ENCODE data around the gene ADCY5. TPM values are rescaled to one million over a fixed set of nuclear protein-coding genes. Genes with fewer than 3 reads are reported as not detected.

Gene ADCY5
- total RNA-seq, 1 experiment from 2014 or later: 0.49 TPM

- TF ChIP-seq SRF (IDR thresholded peaks at IDR 0.05; ENCODE audit: low read depth) (no peak), CBX3 (IDR thresholded peaks at IDR 0.05; ENCODE audit: low read depth) (no peak), YY1 (IDR thresholded peaks at IDR 0.05; ENCODE audit: extremely low read depth, insufficient replicate concordance, low read depth, low read length) (no peak), SIN3A (IDR thresholded peaks at IDR 0.05; ENCODE audit: low read depth) (no peak), JUND (IDR thresholded peaks at IDR 0.05) (no peak), ZFX (IDR thresholded peaks at IDR 0.05) (no peak), ZNF274 (IDR thresholded peaks at IDR 0.05; ENCODE audit: low read depth, low read length) (no peak), FOSL1 (IDR thresholded peaks at IDR 0.05; ENCODE audit: low read depth) (no peak), POLR2AphosphoS5 (IDR thresholded peaks at IDR 0.05; ENCODE audit: low read depth, low read length) (no peak)
- TF ChIP-seq, protein P1, sequence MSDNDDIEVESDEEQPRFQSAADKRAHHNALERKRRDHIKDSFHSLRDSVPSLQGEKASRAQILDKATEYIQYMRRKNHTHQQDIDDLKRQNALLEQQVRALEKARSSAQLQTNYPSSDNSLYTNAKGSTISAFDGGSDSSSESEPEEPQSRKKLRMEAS (IDR thresholded peaks at IDR 0.05): no peak
Measured at GRCh38 chr3:123325766-123326256, 123.1 kb downstream of the ADCY5 start (continued).

DNA sequence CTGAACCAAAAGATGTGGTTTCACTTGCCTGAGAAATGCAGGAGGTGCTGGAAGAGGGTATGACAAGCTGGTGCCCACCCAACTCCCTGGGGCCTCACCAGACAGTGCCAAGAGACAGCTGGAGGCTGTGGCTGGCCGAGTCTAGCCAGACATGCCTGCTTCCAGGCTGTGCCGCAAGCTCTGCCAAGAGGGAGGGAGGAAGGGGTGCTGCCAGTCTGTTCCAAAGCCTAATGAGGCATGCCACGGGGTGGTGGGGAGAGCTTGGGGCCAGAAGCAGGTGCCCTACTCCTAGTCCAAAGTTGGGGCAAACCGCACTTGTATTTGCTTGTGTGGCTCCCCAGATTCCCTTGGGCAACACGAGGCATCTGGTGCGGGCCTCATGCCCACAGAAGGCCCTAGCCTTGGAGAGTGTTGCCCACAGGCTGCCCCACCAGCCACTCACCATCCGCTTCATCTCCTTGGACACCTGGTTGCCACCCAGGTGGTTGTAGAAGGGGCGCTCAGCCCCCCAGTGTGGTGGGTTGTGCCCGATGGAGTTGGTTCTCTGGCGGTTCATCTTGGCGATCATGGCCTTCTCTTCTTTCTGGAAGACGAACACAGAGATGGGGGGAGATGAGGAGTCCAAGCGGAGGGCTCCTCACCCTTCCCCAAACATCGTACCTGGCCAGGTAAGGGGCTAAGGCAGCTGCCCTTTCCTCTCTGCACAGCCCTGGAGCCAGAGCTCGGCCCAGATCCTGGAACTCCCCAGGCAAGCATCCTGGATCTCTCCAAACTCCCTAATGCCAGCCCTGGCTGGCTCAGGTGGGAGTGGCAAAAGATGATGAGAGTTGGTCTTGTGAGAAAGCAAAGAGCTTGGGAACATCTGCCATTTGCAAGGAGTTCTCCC lies 123.8 kb downstream of the ADCY5 start:
- Histone ChIP-seq H4K20me1 (ENCODE audit: insufficient read depth) (no peaks in the 10 kb centered on the region), H3K36me3 (ENCODE audit: control insufficient read depth in 1 of 2, insufficient read depth in 2 of 2, low read length in 2 of 2) (no peaks in the 10 kb centered on the region), H3K27ac (ENCODE audit: low read depth, low read length) (no peak overlapping the region), H3K79me2 (ENCODE audit: insufficient read depth, low read length) (no peaks in the 10 kb centered on the region), H3K4me1 (ENCODE audit: control insufficient read depth in 1 of 2, insufficient read depth in 2 of 2, low read length in 2 of 2) (no peaks in the 10 kb centered on the region), H3K4me2 (ENCODE audit: low read length) (no peak overlapping the region), H3K9ac (ENCODE audit: low read length) (no peak overlapping the region), H3K27me3 (ENCODE audit: insufficient read depth, low read length) (peaks cover 10% of the 10 kb centered on the region; the same call in 1 of the 2 replicates), H3K9me2 (ENCODE audit: insufficient read depth) (no peaks in the 10 kb centered on the region), H3K9me3 (ENCODE audit: control insufficient read depth in 1 of 2, insufficient read depth in 1 of 2, low read depth in 1 of 2, low read length in 2 of 2) (no peaks in the 10 kb centered on the region), H3K4me3 (replicated peaks in 1 of 2; ENCODE audit: low read depth in 1 of 2, low read length in 2 of 2) (no peak overlapping the region), H2AFZ (ENCODE audit: low read depth, low read length, poor library complexity, severe bottlenecking) (no peak overlapping the region)
- no peak for TF ChIP-seq YY1 (IDR thresholded peaks at IDR 0.05; ENCODE audit: extremely low read depth, insufficient replicate concordance, low read depth, low read length)
- TF ChIP-seq JUND (IDR thresholded peaks at IDR 0.05): no peak
- no peak for TF ChIP-seq ELF1 (IDR thresholded peaks at IDR 0.05; ENCODE audit: borderline replicate concordance, low read depth)
- TF ChIP-seq EGR1 (IDR thresholded peaks at IDR 0.05; ENCODE audit: low read depth): no peak
- no peak for TF ChIP-seq EZH2phosphoT487 (IDR thresholded peaks at IDR 0.05; ENCODE audit: borderline replicate concordance)
- TF ChIP-seq, protein P1 (IDR thresholded peaks at IDR 0.05): no peak
- TF ChIP-seq, protein P2, sequence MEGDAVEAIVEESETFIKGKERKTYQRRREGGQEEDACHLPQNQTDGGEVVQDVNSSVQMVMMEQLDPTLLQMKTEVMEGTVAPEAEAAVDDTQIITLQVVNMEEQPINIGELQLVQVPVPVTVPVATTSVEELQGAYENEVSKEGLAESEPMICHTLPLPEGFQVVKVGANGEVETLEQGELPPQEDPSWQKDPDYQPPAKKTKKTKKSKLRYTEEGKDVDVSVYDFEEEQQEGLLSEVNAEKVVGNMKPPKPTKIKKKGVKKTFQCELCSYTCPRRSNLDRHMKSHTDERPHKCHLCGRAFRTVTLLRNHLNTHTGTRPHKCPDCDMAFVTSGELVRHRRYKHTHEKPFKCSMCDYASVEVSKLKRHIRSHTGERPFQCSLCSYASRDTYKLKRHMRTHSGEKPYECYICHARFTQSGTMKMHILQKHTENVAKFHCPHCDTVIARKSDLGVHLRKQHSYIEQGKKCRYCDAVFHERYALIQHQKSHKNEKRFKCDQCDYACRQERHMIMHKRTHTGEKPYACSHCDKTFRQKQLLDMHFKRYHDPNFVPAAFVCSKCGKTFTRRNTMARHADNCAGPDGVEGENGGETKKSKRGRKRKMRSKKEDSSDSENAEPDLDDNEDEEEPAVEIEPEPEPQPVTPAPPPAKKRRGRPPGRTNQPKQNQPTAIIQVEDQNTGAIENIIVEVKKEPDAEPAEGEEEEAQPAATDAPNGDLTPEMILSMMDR (IDR thresholded peaks at IDR 0.05 in 2 of 3, conservative IDR thresholded peaks at IDR 0.05 in 1 of 3; ENCODE audit: borderline replicate concordance in 1 of 3, insufficient read depth in 1 of 3, low read depth in 2 of 3, low read length in 2 of 3): no peak
- TF ChIP-seq SRF (IDR thresholded peaks at IDR 0.05; ENCODE audit: low read depth): no peak
- TF ChIP-seq, protein P3, sequence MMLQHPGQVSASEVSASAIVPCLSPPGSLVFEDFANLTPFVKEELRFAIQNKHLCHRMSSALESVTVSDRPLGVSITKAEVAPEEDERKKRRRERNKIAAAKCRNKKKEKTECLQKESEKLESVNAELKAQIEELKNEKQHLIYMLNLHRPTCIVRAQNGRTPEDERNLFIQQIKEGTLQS (IDR thresholded peaks at IDR 0.05): no peak
- no TSS peak for BruUV-seq (replicated peaks)
- no peak for DNase-seq (ENCODE audit: low read depth, low spot score)
- ATAC-seq: no peak
- ChIA-PET RAD21 (ENCODE audit: low non-redundant PET in 1 of 2, low total read pairs in 2 of 2, uncharacterized antibody in 2 of 2, unreplicated experiment in 2 of 2) (no interaction called here), POLR2A (no interaction called here), CTCF (interaction anchor here (1.5 kb wide), 1 partner anchor 18 kb away, joined by 5 read pairs; no protein-coding TSS in a partner anchor)
- intact Hi-C loops (cut with micrococcal nuclease): no loop called here
